Measurements from ENCODE around the gene THADA.

- TF ChIP-seq EZH2phosphoT487 (IDR thresholded peaks at IDR 0.05; ENCODE audit: low read depth) (no peak), CTCF (IDR thresholded peaks at IDR 0.05; ENCODE audit: low read depth, low read length) (no peak)
Observed at GRCh38 chr2:43515807-43516497, 79.9 kb downstream of the THADA start.
